Esophagus muscularis mucosa (tissue), 4 donors: Measurements from ENCODE around the gene SLC39A11. TPM values are rescaled to one million over a fixed set of nuclear protein-coding genes. Genes with fewer than 3 reads are reported as not detected.
"Not testable (repeated sequence)": the region's sequence is repeated elsewhere in the genome, so short reads cannot be mapped to it uniquely, and the experiment has no call there.

Experiments
- DNase-seq: peaks from one replicate; pipeline ENCODE4 v3.0.0-alpha.2; 2017; ENCODE audit errors: extremely low spot score
- H3K27ac ChIP-seq, 4 donors: fragments of 200-600 bp; sonication (generic); replicated peaks in 1 of 4; 1 replicate in 3 of 4; 2 replicates in 1 of 4; pipeline ENCODE4 v1.5.1; 2016 to 2019; ENCODE audit warnings: mild to moderate bottlenecking in 1 of 4
- H3K27me3 ChIP-seq, 4 donors: fragments of 200-600 bp; sonication (generic); one replicate each; pipeline versions ENCODE4 v1.5.1 to v1.6.0; 2016 to 2019
- H3K36me3 ChIP-seq, 4 donors: fragments of 200-600 bp; sonication (generic); one replicate each; pipeline ENCODE4 v1.5.1; 2016 to 2019
- H3K4me1 ChIP-seq, 4 donors: fragments of 200-600 bp; sonication (generic); one replicate each; pipeline ENCODE4 v1.5.1; 2016 to 2019
- H3K4me3 ChIP-seq, 4 donors: fragments of 200-600 bp; sonication (generic); 1 replicate in 2 of 4; 2 replicates in 2 of 4; pipeline ENCODE4 v1.5.1; 2016 to 2019; ENCODE audit warnings: mild to moderate bottlenecking in 4 of 4, moderate library complexity in 1 of 4
- H3K9me3 ChIP-seq, 4 donors: fragments of 200-600 bp; sonication (generic); 1 replicate in 3 of 4; 2 replicates in 1 of 4; pipeline ENCODE4 v1.5.1; 2016 to 2019
- EP300 ChIP-seq: sonication (generic); formaldehyde crosslinking; IDR thresholded peaks from one replicate; pipeline ENCODE4 v1.6.1; 2017; ENCODE audit warnings: antibody characterized with exemption
- POLR2A ChIP-seq: fragments of 450-650 bp; IDR thresholded peaks from one replicate; pipeline ENCODE4 v1.6.1; 2017; ENCODE audit warnings: antibody characterized with exemption, moderate library complexity, mild to moderate bottlenecking, low read depth
- POLR2AphosphoS5 ChIP-seq, 2 donors: sonication (generic); formaldehyde crosslinking; IDR thresholded peaks; one replicate each; pipeline ENCODE4 v1.6.1; 2017; ENCODE audit warnings: antibody characterized with exemption in 2 of 2
- WGBS: methylation state at CpG from one replicate; pipeline ENCODE4 v1.1.5; 2018; 5-methylcytosine and 5-hydroxymethylcytosine counted together
- intact Hi-C: fragments of 100-400 bp; cut with DNase I; formaldehyde crosslinking; loops from one replicate; pipeline ENCODE4 v1.15.1; 2023
- total RNA-seq, 4 donors: library from RNA; depleted of rRNA; stranded (reverse); fragments of >200 nt; gene quantifications; one replicate each; pipeline versions ENCODE4 v1.1.0 to v1.2.1, GENCODE V29; 2016
- TF ChIP-seq, protein P1 (sequence below), 3 experiments: fragments of 200-600 bp in 2 of 3; fragments of 450-650 bp in 1 of 3; sonication (generic) in 2 of 3; IDR thresholded peaks; one replicate each; pipeline ENCODE4 v1.5.1; 2017 to 2019; ENCODE audit warnings: antibody characterized with exemption in 3 of 3, mild to moderate bottlenecking in 2 of 3, moderate library complexity in 1 of 3

SLC39A11 gene
- total RNA-seq, 4 donors from 2014 or later = 7.5 to 20.2 (median 18.4) TPM

DNA sequence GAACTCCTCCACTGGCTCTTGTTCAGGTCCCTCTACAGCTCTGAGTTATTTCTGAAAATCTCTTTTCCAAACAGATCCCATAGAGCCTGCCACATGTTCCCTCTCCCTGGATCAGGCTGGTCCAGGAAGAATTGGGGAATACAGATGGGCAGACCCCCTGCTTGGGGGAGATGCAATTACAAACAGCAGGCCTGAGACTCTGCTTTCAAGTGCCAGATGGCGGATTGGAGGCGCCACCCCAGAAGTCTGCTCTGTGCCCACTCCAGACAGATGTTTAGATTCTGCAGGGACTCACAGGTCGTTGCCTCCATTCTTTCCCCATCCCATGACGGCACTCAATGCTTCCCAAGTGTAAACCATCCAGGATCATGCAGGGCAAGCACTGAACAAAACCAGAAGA is 316.6 kb downstream of the SLC39A11 start:
- H3K4me1 ChIP-seq = no peaks in the 10 kb centered on the region
- DNase-seq = no peak
- H3K27me3 ChIP-seq = no peaks in the 10 kb centered on the region
- TF ChIP-seq, protein P1, sequence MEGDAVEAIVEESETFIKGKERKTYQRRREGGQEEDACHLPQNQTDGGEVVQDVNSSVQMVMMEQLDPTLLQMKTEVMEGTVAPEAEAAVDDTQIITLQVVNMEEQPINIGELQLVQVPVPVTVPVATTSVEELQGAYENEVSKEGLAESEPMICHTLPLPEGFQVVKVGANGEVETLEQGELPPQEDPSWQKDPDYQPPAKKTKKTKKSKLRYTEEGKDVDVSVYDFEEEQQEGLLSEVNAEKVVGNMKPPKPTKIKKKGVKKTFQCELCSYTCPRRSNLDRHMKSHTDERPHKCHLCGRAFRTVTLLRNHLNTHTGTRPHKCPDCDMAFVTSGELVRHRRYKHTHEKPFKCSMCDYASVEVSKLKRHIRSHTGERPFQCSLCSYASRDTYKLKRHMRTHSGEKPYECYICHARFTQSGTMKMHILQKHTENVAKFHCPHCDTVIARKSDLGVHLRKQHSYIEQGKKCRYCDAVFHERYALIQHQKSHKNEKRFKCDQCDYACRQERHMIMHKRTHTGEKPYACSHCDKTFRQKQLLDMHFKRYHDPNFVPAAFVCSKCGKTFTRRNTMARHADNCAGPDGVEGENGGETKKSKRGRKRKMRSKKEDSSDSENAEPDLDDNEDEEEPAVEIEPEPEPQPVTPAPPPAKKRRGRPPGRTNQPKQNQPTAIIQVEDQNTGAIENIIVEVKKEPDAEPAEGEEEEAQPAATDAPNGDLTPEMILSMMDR (IDR thresholded peaks at IDR 0.05) = no peak
- no peak overlapping the region for H3K4me3 ChIP-seq
- intact Hi-C loops = no loop called here
- 64% methylated on average over 4 of the region's 4 CpGs for WGBS
- H3K27ac ChIP-seq = no peak overlapping the region
- H3K9me3 ChIP-seq = peaks cover 0 to under 1% (median 0%) of the 10 kb centered on the region in 4 donors
- H3K36me3 ChIP-seq = peaks cover 0 to 16% (median 0%) of the 10 kb centered on the region in 4 donors

DNA sequence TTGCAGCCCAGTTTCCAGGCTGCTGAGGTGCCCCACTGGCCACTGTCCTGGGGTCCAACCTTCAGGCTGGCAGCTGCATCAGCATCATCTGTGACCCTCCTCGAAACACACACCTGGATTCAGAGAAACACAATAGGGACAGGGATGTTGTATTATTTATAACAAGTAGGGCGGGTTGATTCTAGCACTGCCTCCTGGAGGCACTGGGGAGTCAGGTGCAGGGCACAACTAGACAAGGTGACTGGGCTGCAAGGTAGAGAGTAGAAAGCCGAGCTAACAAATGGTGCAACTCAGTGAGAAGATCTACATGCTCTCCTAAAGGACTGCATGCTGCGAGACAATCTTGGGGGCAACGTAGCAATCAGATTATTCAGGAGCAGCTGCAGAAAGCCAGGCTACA is 317.3 kb downstream of the SLC39A11 start:
- H3K36me3 ChIP-seq = peaks cover 0 to 21% (median 0%) of the 10 kb centered on the region in 4 donors
- no peak overlapping the region for H3K4me3 ChIP-seq
- TF ChIP-seq, protein P1 (IDR thresholded peaks at IDR 0.05) = no peak
- TF ChIP-seq POLR2AphosphoS5 (IDR thresholded peaks at IDR 0.05) (no peak), EP300 (no peak), POLR2A (no peak)

DNA sequence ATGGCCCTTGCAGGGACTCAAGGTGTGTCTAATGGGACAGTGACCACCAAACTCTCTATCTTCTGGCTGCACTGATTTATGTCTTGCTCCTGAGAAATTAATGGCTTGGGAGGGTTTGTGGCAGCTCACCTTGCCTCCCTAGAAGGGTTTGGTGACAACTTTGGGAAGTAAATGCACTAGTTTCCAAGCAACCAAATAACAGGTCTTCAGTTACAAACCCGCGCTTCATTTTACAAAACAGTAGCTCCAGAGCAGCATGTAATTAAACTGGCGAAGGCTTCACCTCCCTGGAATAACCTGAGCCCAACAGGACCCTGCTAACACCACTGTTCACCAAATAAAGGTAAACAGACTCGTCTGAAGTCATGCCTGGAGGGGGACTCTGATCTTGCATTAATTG is 318.3 kb downstream of the SLC39A11 start:
- no peak overlapping the region for H3K4me3 ChIP-seq
- H3K4me1 ChIP-seq = no peaks in the 10 kb centered on the region
- DNase-seq = no peak
- WGBS = 88% methylated on average over 4 of the region's 4 CpGs
- TF ChIP-seq, protein P1 (IDR thresholded peaks at IDR 0.05) = no peak
- TF ChIP-seq POLR2A = no peak
- H3K27me3 ChIP-seq = no peaks in the 10 kb centered on the region
- intact Hi-C loops = no loop called here
- peaks cover 0 to 8% (median 3%) of the 10 kb centered on the region in 4 donors for H3K9me3 ChIP-seq
- no peak overlapping the region for H3K27ac ChIP-seq
- H3K36me3 ChIP-seq = peaks cover 0 to 25% (median 0%) of the 10 kb centered on the region in 4 donors

More for the DNA sequence above, 317.3 kb downstream of the SLC39A11 start:
- Histone ChIP-seq H3K9me3 (peaks cover 0 to 8% (median 3%) of the 10 kb centered on the region in 4 donors), H3K27me3 (no peaks in the 10 kb centered on the region), H3K4me1 (no peaks in the 10 kb centered on the region), H3K27ac (no peak overlapping the region)
- DNase-seq = no peak
- WGBS = 97% methylated on average over 4 of the region's 5 CpGs
- intact Hi-C loops = no loop called here

GRCh38 chr17:72773225-72773624 is 319.3 kb downstream of the SLC39A11 start:
- H3K9me3 ChIP-seq = peaks cover 0 to 10% (median 4%) of the 10 kb centered on the region in 4 donors
- WGBS = 100% methylated on average over 1 of the region's 1 CpG
- peaks cover 0 to 25% (median 0%) of the 10 kb centered on the region in 4 donors for H3K36me3 ChIP-seq
- H3K27me3 ChIP-seq, H3K4me3 ChIP-seq, H3K27ac ChIP-seq, intact Hi-C loops, DNase-seq, H3K4me1 ChIP-seq: not testable (repeated sequence)

GRCh38 chr17:72772331-72772821 is 320.1 kb downstream of the SLC39A11 start:
- WGBS = 96% methylated on average over 7 of the region's 7 CpGs
- Histone ChIP-seq H3K27me3 (no peaks in the 10 kb centered on the region), H3K4me1 (no peaks in the 10 kb centered on the region), H3K9me3 (peaks cover 0 to 19% (median 8%) of the 10 kb centered on the region in 4 donors), H3K27ac (no peak overlapping the region), H3K36me3 (peaks cover 0 to 26% (median 0%) of the 10 kb centered on the region in 4 donors), H3K4me3 (no peak overlapping the region)
- DNase-seq = no peak
- TF ChIP-seq POLR2AphosphoS5 (IDR thresholded peaks at IDR 0.05) (no peak), POLR2A (no peak), EP300 (no peak)
- TF ChIP-seq, protein P1 (IDR thresholded peaks at IDR 0.05) = no peak
- intact Hi-C loops = no loop called here
